NB4 (cell line): ENCODE data around the gene ADARB2.

Experiments used
- POLR2A ChIP-seq: IDR thresholded peaks from 2 replicates; pipeline ENCODE4 v1.6.1; 2011; ENCODE audit warnings: mild to moderate bottlenecking; ENCODE audit not compliant: insufficient read length; ENCODE audit errors: extremely low read depth
- TF ChIP-seq, protein P1 (sequence below): IDR thresholded peaks from one replicate; pipeline ENCODE4 v1.5.1; 2012; ENCODE audit warnings: low read depth, low read length

- TF ChIP-seq, protein P1, sequence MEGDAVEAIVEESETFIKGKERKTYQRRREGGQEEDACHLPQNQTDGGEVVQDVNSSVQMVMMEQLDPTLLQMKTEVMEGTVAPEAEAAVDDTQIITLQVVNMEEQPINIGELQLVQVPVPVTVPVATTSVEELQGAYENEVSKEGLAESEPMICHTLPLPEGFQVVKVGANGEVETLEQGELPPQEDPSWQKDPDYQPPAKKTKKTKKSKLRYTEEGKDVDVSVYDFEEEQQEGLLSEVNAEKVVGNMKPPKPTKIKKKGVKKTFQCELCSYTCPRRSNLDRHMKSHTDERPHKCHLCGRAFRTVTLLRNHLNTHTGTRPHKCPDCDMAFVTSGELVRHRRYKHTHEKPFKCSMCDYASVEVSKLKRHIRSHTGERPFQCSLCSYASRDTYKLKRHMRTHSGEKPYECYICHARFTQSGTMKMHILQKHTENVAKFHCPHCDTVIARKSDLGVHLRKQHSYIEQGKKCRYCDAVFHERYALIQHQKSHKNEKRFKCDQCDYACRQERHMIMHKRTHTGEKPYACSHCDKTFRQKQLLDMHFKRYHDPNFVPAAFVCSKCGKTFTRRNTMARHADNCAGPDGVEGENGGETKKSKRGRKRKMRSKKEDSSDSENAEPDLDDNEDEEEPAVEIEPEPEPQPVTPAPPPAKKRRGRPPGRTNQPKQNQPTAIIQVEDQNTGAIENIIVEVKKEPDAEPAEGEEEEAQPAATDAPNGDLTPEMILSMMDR: no peak
- TF ChIP-seq POLR2A: no peak
Observed at GRCh38 chr10:1687623-1688150, 49.6 kb downstream of the ADARB2 start.
